BLaER1 (cell line): Measurements from ENCODE around the gene TNFRSF17.

Experiments
- H3K27ac ChIP-seq: shearing (Covaris generic); formaldehyde crosslinking; 2 replicates; pipeline ENCODE4 v1.8.1; 2022
- H3K27me3 ChIP-seq: shearing (Covaris generic); formaldehyde crosslinking; 2 replicates; pipeline ENCODE4 v1.8.1; 2022
- H3K36me3 ChIP-seq: shearing (Covaris generic); formaldehyde crosslinking; 2 replicates; pipeline ENCODE4 v1.8.1; 2022
- H3K4me1 ChIP-seq: shearing (Covaris generic); formaldehyde crosslinking; 2 replicates; pipeline ENCODE4 v1.8.1; 2022
- H3K4me2 ChIP-seq: shearing (Covaris generic); formaldehyde crosslinking; 2 replicates; pipeline ENCODE4 v1.8.1; 2022
- H3K4me3 ChIP-seq: shearing (Covaris generic); formaldehyde crosslinking; 2 replicates; pipeline ENCODE4 v1.8.1; 2022
- H3K9ac ChIP-seq: shearing (Covaris generic); formaldehyde crosslinking; 2 replicates; pipeline ENCODE4 v1.8.1; 2022
- H3K9me3 ChIP-seq: shearing (Covaris generic); formaldehyde crosslinking; 2 replicates; pipeline ENCODE4 v1.8.1; 2022
- H4K20me1 ChIP-seq: shearing (Covaris generic); formaldehyde crosslinking; 2 replicates; pipeline ENCODE4 v1.8.1; 2022
- Cebpa-rat ChIP-seq: shearing (Covaris generic); IDR thresholded peaks from 2 replicates; pipeline ENCODE4 v1.8.1; 2022

The TNFRSF17 gene

GRCh38 chr16:11996433-11997330, 31.7 kb downstream of the TNFRSF17 start:
- H3K4me3 ChIP-seq = no peak overlapping the region
- peak overlapping the region; percentile 17; the same call in 1 of the 2 replicates for H3K4me2 ChIP-seq
- TF ChIP-seq Cebpa-rat = no peak

DNA sequence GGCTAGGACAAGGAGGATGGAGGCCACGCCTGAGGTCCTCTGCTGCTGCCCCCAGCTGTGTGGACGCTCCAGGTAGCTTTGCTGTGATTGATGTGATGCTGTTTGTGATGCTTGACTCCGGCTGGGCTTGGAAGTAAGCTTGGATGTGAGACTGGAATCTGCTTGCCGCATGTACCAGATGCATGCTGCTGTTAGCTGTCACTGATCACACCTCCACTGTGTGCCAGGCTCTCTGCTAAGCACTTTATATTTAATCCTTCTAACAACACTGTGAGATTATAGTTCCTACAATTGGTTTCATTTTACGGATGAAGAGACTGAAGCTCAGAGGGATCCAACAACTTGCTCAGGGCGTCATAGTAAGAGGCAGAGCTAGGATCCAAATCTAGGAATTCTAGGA, 35.0 kb downstream of the TNFRSF17 start:
- H3K9me3 ChIP-seq = no peaks in the 10 kb centered on the region
- H3K27ac ChIP-seq = no peak overlapping the region
- H4K20me1 ChIP-seq = no peaks in the 10 kb centered on the region
- no peaks in the 10 kb centered on the region for H3K36me3 ChIP-seq
- H3K27me3 ChIP-seq = no peaks in the 10 kb centered on the region
- H3K4me1 ChIP-seq = peaks cover 87% of the 10 kb centered on the region
- TF ChIP-seq Cebpa-rat = no peak
- H3K9ac ChIP-seq = no peak overlapping the region
- peak overlapping the region; percentile 39 for H3K4me2 ChIP-seq
- no peak overlapping the region for H3K4me3 ChIP-seq

More at GRCh38 chr16:11996433-11997330, 31.7 kb downstream of the TNFRSF17 start:
- Histone ChIP-seq H4K20me1 (no peaks in the 10 kb centered on the region), H3K9me3 (no peaks in the 10 kb centered on the region), H3K36me3 (no peaks in the 10 kb centered on the region; the same call in 1 of the 2 replicates), H3K27me3 (no peaks in the 10 kb centered on the region), H3K27ac (no peak overlapping the region), H3K9ac (no peak overlapping the region), H3K4me1 (peaks cover 68% of the 10 kb centered on the region)

- Histone ChIP-seq H3K27me3 (no peaks in the 10 kb centered on the region), H3K4me2 (peak overlapping the region; percentile 79), H4K20me1 (no peaks in the 10 kb centered on the region), H3K9me3 (no peaks in the 10 kb centered on the region), H3K27ac (peak overlapping the region; percentile 81), H3K36me3 (no peaks in the 10 kb centered on the region), H3K4me1 (peaks cover 78% of the 10 kb centered on the region), H3K9ac (peak overlapping the region; percentile 63), H3K4me3 (peak overlapping the region; percentile 29; the same call in 1 of the 2 replicates)
- no peak for TF ChIP-seq Cebpa-rat
Observed at GRCh38 chr16:12002447-12003006, 37.5 kb downstream of the TNFRSF17 start.

- Histone ChIP-seq H3K4me3 (no peak overlapping the region), H3K4me1 (peaks cover 78% of the 10 kb centered on the region), H3K27me3 (no peaks in the 10 kb centered on the region), H3K9me3 (no peaks in the 10 kb centered on the region), H3K9ac (no peak overlapping the region), H3K27ac (no peak overlapping the region), H3K4me2 (no peak overlapping the region), H3K36me3 (no peaks in the 10 kb centered on the region), H4K20me1 (no peaks in the 10 kb centered on the region)
- TF ChIP-seq Cebpa-rat = no peak
Observed at GRCh38 chr16:12006637-12007036, 41.6 kb downstream of the TNFRSF17 start.

DNA sequence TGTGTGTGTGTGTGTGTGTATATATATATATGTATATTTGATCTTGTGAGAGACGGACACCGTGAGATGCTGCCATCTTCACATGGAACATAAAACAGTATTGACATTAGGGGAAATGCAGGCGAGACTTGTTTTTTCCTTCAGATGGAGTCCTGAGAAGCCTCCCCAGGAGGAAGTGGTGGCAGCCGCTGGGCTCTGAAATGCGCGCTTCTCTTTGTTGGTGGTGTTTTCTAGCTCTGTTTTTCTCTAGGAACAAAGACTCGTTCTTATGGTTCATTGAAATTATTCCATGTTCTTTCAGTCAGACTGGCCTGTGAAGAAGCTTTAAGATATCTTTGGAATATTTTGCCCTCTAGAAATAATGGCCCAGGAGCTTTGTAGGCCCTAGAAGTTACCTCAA, 44.5 kb downstream of the TNFRSF17 start:
- Histone ChIP-seq H4K20me1 (no peaks in the 10 kb centered on the region), H3K4me2 (peak overlapping the region; percentile 68), H3K36me3 (no peaks in the 10 kb centered on the region), H3K27me3 (no peaks in the 10 kb centered on the region), H3K4me3 (no peak overlapping the region), H3K9ac (peak overlapping the region; percentile 42; the same call in 1 of the 2 replicates), H3K4me1 (peaks cover 65% of the 10 kb centered on the region), H3K9me3 (no peaks in the 10 kb centered on the region), H3K27ac (peak overlapping the region; percentile 79)
- no peak for TF ChIP-seq Cebpa-rat

DNA sequence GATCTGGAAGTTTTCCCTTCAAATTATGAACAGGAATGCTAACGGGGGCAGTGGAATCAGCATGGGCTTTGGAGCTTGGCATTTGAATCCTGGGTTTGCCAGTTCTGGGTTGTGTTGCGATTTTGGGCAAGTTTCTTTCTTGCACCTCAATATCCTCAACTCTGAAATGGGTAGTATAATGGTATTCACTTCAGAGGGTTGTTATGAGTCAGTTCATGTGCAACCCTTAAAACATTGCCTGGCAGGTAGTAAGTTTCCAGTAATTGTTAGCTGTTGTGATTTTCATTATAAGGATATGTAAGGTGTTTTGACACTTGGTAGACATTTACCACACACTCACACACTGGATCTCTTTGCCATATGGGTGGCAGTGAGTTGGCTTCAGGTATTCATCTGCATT, 44.9 kb downstream of the TNFRSF17 start:
- no peak for TF ChIP-seq Cebpa-rat
- Histone ChIP-seq H3K4me1 (peaks cover 62% of the 10 kb centered on the region), H3K4me2 (peak overlapping the region; percentile 68), H3K27me3 (no peaks in the 10 kb centered on the region), H4K20me1 (no peaks in the 10 kb centered on the region), H3K9me3 (no peaks in the 10 kb centered on the region), H3K36me3 (no peaks in the 10 kb centered on the region), H3K4me3 (no peak overlapping the region), H3K27ac (peak overlapping the region; percentile 79), H3K9ac (peak overlapping the region; percentile 42)

GRCh38 chr16:12010388-12011251, 45.6 kb downstream of the TNFRSF17 start:
- Histone ChIP-seq H3K4me3 (peak overlapping the region; percentile 47; the same call in 1 of the 2 replicates), H3K4me2 (peak overlapping the region; percentile 68), H3K27me3 (no peaks in the 10 kb centered on the region), H3K36me3 (no peaks in the 10 kb centered on the region), H3K9me3 (no peaks in the 10 kb centered on the region), H3K27ac (peak overlapping the region; percentile 79), H4K20me1 (no peaks in the 10 kb centered on the region), H3K4me1 (peaks cover 62% of the 10 kb centered on the region), H3K9ac (peak overlapping the region; percentile 42)
- TF ChIP-seq Cebpa-rat = no peak

GRCh38 chr16:12011565-12011964, 46.6 kb downstream of the TNFRSF17 start:
- TF ChIP-seq Cebpa-rat = no peak
- peak overlapping the region; percentile 68 for H3K4me2 ChIP-seq
- peak overlapping the region; percentile 42; the same call in 1 of the 2 replicates for H3K9ac ChIP-seq

DNA sequence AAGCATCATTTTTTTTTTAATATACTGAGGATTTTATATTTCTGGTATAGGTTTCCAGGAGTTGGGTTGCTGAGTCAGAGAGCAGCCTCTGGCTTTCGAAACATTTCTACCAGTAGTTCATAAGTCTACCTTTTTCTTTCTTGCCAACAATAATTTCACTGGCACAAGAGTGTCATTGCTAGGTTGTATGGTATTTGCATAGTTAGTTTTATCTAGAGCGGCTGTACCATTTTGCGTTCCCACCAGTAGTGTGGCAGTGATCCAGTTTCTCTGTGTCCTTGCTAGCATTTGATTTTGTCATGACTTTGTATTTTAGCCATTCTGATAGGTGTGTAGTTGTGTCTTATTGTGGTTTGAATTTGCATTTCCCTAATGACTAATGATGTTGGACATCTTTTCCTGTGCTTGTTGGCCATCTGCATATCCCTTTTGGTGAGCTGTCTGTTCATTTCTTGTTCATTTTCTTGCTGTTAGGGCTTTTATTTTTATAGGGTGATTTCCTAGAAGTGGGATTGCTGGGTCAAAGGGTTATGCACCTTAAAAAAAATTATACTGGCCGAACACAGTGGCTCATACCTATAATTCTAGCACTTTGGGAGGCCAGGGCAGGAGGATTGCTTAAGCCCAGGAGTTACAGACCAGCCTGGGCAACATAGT, 51.4 kb downstream of the TNFRSF17 start:
- TF ChIP-seq Cebpa-rat = no peak
- H3K27ac ChIP-seq = no peak overlapping the region
- peak overlapping the region; percentile 36; the same call in 1 of the 2 replicates for H3K4me2 ChIP-seq
- H3K36me3 ChIP-seq = no peaks in the 10 kb centered on the region
- no peaks in the 10 kb centered on the region for H3K27me3 ChIP-seq
- H3K4me3 ChIP-seq = no peak overlapping the region
- no peaks in the 10 kb centered on the region for H3K9me3 ChIP-seq
- H3K9ac ChIP-seq = no peak overlapping the region
- no peaks in the 10 kb centered on the region for H4K20me1 ChIP-seq
- peaks cover 57% of the 10 kb centered on the region for H3K4me1 ChIP-seq

More at GRCh38 chr16:12011565-12011964, 46.6 kb downstream of the TNFRSF17 start:
- Histone ChIP-seq H3K4me1 (peaks cover 69% of the 10 kb centered on the region), H3K27ac (peak overlapping the region; percentile 79), H3K9me3 (no peaks in the 10 kb centered on the region), H3K27me3 (no peaks in the 10 kb centered on the region), H4K20me1 (no peaks in the 10 kb centered on the region), H3K36me3 (no peaks in the 10 kb centered on the region), H3K4me3 (no peak overlapping the region)
